EH (cell line): ENCODE results near the gene ASB13.

Experiments
- DNase-seq: peaks from one replicate; pipeline ENCODE4 v3.0.0-alpha.2; 2015; ENCODE audit warnings: low read depth

Gene ASB13

GRCh38 chr10:5647507-5648240 is 18.7 kb downstream of the ASB13 start:
- no peak for DNase-seq

GRCh38 chr10:5645944-5646617 is 20.3 kb downstream of the ASB13 start:
- no peak for DNase-seq

- no peak for DNase-seq
Observed at GRCh38 chr10:5645375-5645774, 21.0 kb downstream of the ASB13 start.

- no peak for DNase-seq
Observed at GRCh38 chr10:5644930-5645329, 21.5 kb downstream of the ASB13 start.

GRCh38 chr10:5643346-5644067 is 22.9 kb downstream of the ASB13 start:
- peak; percentile 19 for DNase-seq

GRCh38 chr10:5641501-5641900 is 24.9 kb downstream of the ASB13 start:
- no peak for DNase-seq

- no peak for DNase-seq
Observed at GRCh38 chr10:5640501-5640900, 25.9 kb downstream of the ASB13 start.

GRCh38 chr10:5640036-5640435 is 26.4 kb downstream of the ASB13 start:
- no peak for DNase-seq

GRCh38 chr10:5639066-5639465 is 27.3 kb downstream of the ASB13 start:
- DNase-seq = no peak

- DNase-seq = no peak
Observed at GRCh38 chr10:5638494-5638893, 27.9 kb downstream of the ASB13 start.

- DNase-seq = no peak
Observed at GRCh38 chr10:5634918-5635317, 31.5 kb downstream of the ASB13 start.

GRCh38 chr10:5633166-5633749 is 33.1 kb downstream of the ASB13 start:
- DNase-seq = no peak

GRCh38 chr10:5632446-5632845 is 33.9 kb downstream of the ASB13 start:
- DNase-seq = peak; percentile 19

- no peak for DNase-seq
Observed at GRCh38 chr10:5631936-5632335, 34.5 kb downstream of the ASB13 start.

GRCh38 chr10:5630112-5630436 is 36.3 kb downstream of the ASB13 start:
- no peak for DNase-seq

GRCh38 chr10:5629303-5630111 is 36.9 kb downstream of the ASB13 start:
- DNase-seq = peak; percentile 80

- DNase-seq = peak; percentile 64
Observed at GRCh38 chr10:5628451-5629302, 37.7 kb downstream of the ASB13 start.

GRCh38 chr10:5627486-5628044 is 38.8 kb downstream of the ASB13 start:
- DNase-seq = no peak

GRCh38 chr10:5625992-5626777 is 40.2 kb downstream of the ASB13 start:
- peak; percentile 30 for DNase-seq

- no peak for DNase-seq
Observed at GRCh38 chr10:5624701-5625100, 41.7 kb downstream of the ASB13 start.
